Natural killer cell (primary cell): ENCODE results near the gene MYO1C. TPM values are rescaled to one million over a fixed set of nuclear protein-coding genes. Genes with fewer than 3 reads are reported as not detected.

Source experiments
- ATAC-seq, 3 donors: fragments of 150-1000 bp in 2 of 3; fragments of 200-7000 bp in 1 of 3; cut with Tn5 transposase; 1 replicate in 1 of 3; 2 replicates in 2 of 3; pipeline ENCODE4 v1.10.0; 2021; ENCODE audit warnings: mild to moderate bottlenecking in 2 of 3, moderate library complexity in 2 of 3
- DNase-seq, 2 donors: peaks; one replicate each; pipeline versions ENCODE4 v3.0.0 to v3.0.0-alpha.2; 2013 to 2021; ENCODE audit warnings: mixed read lengths in 1 of 2
- H3K27ac ChIP-seq: one replicate; pipeline ENCODE4 v1.5.1; 2013; ENCODE audit warnings: mild to moderate bottlenecking, low read length
- H3K27me3 ChIP-seq: one replicate; pipeline ENCODE4 v1.6.1; 2013; ENCODE audit warnings: low read length; ENCODE audit not compliant: control insufficient read depth, insufficient read depth
- H3K36me3 ChIP-seq: one replicate; pipeline ENCODE4 v1.6.1; 2013; ENCODE audit warnings: low read length; ENCODE audit not compliant: control insufficient read depth, insufficient read depth
- H3K4me1 ChIP-seq: one replicate; pipeline ENCODE4 v1.6.1; 2013; ENCODE audit warnings: low read length; ENCODE audit not compliant: control insufficient read depth, insufficient read depth
- H3K4me3 ChIP-seq: one replicate; pipeline ENCODE4 v1.5.1; 2013; ENCODE audit warnings: low read length
- H3K9me3 ChIP-seq: one replicate; pipeline ENCODE4 v1.6.1; 2013; ENCODE audit warnings: low read length; ENCODE audit not compliant: control insufficient read depth, insufficient read depth
- H3K27ac Mint-ChIP-seq, 2 donors: one replicate each; pipeline ENCODE4 v1.8.0; 2022; ENCODE audit warnings: mild to moderate bottlenecking in 2 of 2, mixed read lengths in 2 of 2, moderate library complexity in 1 of 2
- H3K27me3 Mint-ChIP-seq, 2 donors: one replicate each; pipeline ENCODE4 v1.8.0; 2022; ENCODE audit warnings: low read depth in 2 of 2, mixed read lengths in 2 of 2
- H3K36me3 Mint-ChIP-seq: one replicate; pipeline ENCODE4 v1.8.0; 2022; ENCODE audit warnings: mixed read lengths
- H3K4me1 Mint-ChIP-seq, 2 donors: one replicate each; pipeline ENCODE4 v1.8.0; 2022; ENCODE audit warnings: mixed read lengths in 2 of 2
- H3K4me3 Mint-ChIP-seq: one replicate; pipeline ENCODE4 v1.8.0; 2022; ENCODE audit warnings: mild to moderate bottlenecking, moderate library complexity, mixed read lengths
- H3K9me3 Mint-ChIP-seq, 2 donors: one replicate each; pipeline ENCODE4 v1.8.0; 2022; ENCODE audit warnings: mixed read lengths in 2 of 2
- CTCF ChIP-seq: fragments of 200-600 bp; IDR thresholded peaks from one replicate; pipeline ENCODE4 v1.8.0; 2022; ENCODE audit warnings: antibody characterized with exemption
- WGBS: methylation state at CpG from one replicate; pipeline ENCODE4 v1.1.7; 2013; ENCODE audit warnings: missing lambda C conversion rate; ENCODE audit not compliant: insufficient coverage; 5-methylcytosine and 5-hydroxymethylcytosine counted together
- intact Hi-C: fragments of 100-400 bp; cut with micrococcal nuclease; formaldehyde crosslinking; loops from one replicate; pipeline ENCODE4 v1.14.2; 2022
- total RNA-seq, 4 donors: library from RNA; stranded (reverse); fragments of 120-200 nt in 1 of 4; gene quantifications; one replicate each; pipeline versions ENCODE4 v1.2.3 to v1.2.4, GENCODE V29; 2013 to 2022

The MYO1C gene
- total RNA-seq, 3 donors from 2014 or later (not counting 1 experiment from before 2014, with no cell fraction given) = 4.0 to 39.6 (median 24.0) TPM

- 92% methylated on average over 21 of the region's 21 CpGs for WGBS
- no peak overlapping the region for H3K27ac Mint-ChIP-seq
- TF ChIP-seq CTCF = no peak
- peaks cover 26 to 41% of the 10 kb centered on the region in 2 donors for H3K27me3 Mint-ChIP-seq
- no peaks in the 10 kb centered on the region for H3K9me3 ChIP-seq
- H3K4me1 Mint-ChIP-seq = peaks cover 6% of the 10 kb centered on the region in 2 donors
- H3K9me3 Mint-ChIP-seq = no peaks in the 10 kb centered on the region
- H3K36me3 ChIP-seq = no peaks in the 10 kb centered on the region
- ATAC-seq (no peak), DNase-seq (no peak)
- H3K27ac ChIP-seq = no peak overlapping the region
- no peaks in the 10 kb centered on the region for H3K36me3 Mint-ChIP-seq
- H3K4me1 ChIP-seq = peaks cover 16% of the 10 kb centered on the region
- H3K27me3 ChIP-seq = peaks cover 2% of the 10 kb centered on the region
- no peak overlapping the region for H3K4me3 Mint-ChIP-seq
- intact Hi-C loops = no loop called here
- no peak overlapping the region for H3K4me3 ChIP-seq
Measured at GRCh38 chr17:1467898-1468492, 24.5 kb downstream of the MYO1C start.

- Histone ChIP-seq H3K4me3 (no peak overlapping the region), H3K4me1 (peaks cover 22% of the 10 kb centered on the region), H3K27me3 (peaks cover 4% of the 10 kb centered on the region), H3K9me3 (no peaks in the 10 kb centered on the region), H3K27ac (no peak overlapping the region), H3K36me3 (no peaks in the 10 kb centered on the region)
- Mint-ChIP-seq H3K36me3 (no peaks in the 10 kb centered on the region), H3K4me3 (no peak overlapping the region), H3K9me3 (no peaks in the 10 kb centered on the region), H3K4me1 (peaks cover 11 to 14% of the 10 kb centered on the region in 2 donors), H3K27me3 (peaks cover 19 to 35% of the 10 kb centered on the region in 2 donors), H3K27ac (no peak overlapping the region)
- WGBS = 94% methylated on average over 15 of the region's 16 CpGs
- DNase-seq = no peak
- no peak for ATAC-seq
- intact Hi-C loops = no loop called here
- TF ChIP-seq CTCF = no peak
Measured at GRCh38 chr17:1467258-1467657, 25.2 kb downstream of the MYO1C start.

DNA sequence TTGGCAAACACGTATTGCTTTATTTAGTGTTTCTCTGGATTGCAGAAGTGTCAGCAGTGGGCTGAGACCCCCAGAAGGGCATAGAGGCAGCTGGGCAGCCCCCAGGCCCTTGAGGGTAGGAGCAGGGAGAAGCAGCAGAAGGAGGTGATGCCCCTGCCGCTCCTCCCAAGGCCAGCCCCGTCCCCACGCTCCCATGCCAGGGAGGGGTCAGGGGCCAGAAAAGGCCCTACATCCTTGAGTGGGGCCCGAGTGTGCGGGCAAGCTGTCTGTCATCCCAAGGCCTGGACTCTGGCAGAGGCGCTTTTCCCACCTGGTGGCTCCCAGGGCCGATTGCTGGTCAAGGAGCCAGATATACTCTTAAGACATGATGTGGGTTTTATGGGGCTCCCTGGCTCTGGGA, 28.3 kb downstream of the MYO1C start:
- ATAC-seq (no peak), DNase-seq (no peak)
- Mint-ChIP-seq H3K9me3 (no peaks in the 10 kb centered on the region), H3K4me1 (peaks cover 16 to 22% of the 10 kb centered on the region in 2 donors), H3K36me3 (no peaks in the 10 kb centered on the region), H3K27ac (no peak overlapping the region), H3K27me3 (peaks cover 23 to 41% of the 10 kb centered on the region in 2 donors), H3K4me3 (no peak overlapping the region)
- Histone ChIP-seq H3K4me1 (peaks cover 36% of the 10 kb centered on the region), H3K4me3 (no peak overlapping the region), H3K36me3 (no peaks in the 10 kb centered on the region), H3K27ac (no peak overlapping the region), H3K9me3 (no peaks in the 10 kb centered on the region), H3K27me3 (peaks cover 26% of the 10 kb centered on the region)
- TF ChIP-seq CTCF = no peak
- WGBS = 92% methylated on average over 8 of the region's 8 CpGs
- intact Hi-C loops = no loop called here
